ENCODE data around the gene MLF2. TPM values are rescaled to one million over a fixed set of nuclear protein-coding genes. Genes with fewer than 3 reads are reported as not detected.

The MLF2 gene
- total RNA-seq, 4 donors from 2014 or later, result 105 to 181 (median 165) TPM

DNA sequence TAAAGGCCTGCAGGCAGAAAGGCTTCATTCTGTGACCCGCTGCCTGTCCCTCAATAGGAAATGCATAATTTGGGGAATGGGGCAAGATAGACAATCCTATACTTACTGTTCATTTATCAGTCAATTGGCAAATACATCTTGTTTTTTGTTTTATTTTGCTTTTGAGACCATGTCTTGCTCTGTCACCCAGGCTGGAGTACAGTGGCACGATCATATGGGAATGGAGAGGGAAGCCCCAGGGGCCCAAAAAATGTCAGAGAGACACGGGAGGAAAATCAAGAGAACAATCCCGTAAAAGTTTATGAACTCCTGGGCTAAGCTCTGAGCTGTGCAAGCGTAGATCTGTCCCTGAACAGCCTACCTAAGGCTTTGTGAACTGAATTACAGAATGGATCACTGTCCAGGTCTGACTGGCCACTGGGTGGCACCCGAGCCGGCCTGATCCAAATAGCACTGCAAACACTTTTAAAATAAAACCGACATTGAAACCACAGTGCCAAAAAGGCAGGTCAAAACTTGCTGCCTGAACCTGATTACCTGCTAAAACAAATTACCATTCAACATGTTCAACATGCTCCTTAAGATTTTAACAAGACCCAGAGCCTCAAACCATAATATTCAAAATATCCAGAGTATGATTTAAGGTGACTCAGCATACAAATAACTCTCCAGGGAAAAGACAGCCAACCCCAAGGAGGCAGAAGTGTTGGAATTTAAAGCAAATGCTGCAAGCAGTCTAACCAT lies 17.3 kb downstream of the MLF2 start:
- TF ChIP-seq POLR2A (IDR thresholded peaks at IDR 0.05), result no peak
- TF ChIP-seq, protein P1, sequence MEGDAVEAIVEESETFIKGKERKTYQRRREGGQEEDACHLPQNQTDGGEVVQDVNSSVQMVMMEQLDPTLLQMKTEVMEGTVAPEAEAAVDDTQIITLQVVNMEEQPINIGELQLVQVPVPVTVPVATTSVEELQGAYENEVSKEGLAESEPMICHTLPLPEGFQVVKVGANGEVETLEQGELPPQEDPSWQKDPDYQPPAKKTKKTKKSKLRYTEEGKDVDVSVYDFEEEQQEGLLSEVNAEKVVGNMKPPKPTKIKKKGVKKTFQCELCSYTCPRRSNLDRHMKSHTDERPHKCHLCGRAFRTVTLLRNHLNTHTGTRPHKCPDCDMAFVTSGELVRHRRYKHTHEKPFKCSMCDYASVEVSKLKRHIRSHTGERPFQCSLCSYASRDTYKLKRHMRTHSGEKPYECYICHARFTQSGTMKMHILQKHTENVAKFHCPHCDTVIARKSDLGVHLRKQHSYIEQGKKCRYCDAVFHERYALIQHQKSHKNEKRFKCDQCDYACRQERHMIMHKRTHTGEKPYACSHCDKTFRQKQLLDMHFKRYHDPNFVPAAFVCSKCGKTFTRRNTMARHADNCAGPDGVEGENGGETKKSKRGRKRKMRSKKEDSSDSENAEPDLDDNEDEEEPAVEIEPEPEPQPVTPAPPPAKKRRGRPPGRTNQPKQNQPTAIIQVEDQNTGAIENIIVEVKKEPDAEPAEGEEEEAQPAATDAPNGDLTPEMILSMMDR (IDR thresholded peaks at IDR 0.05 in 4 of 5, conservative IDR thresholded peaks at IDR 0.05 in 1 of 5), result peak; percentile 59 to 78 (median 70)
- in situ Hi-C loops (cut with MboI; ENCODE audit: low sequenced_read_pairs in 4 of 4), result loop anchor here in 1 of 4 donors (5.0 to 10.0 kb wide), 2 partner anchors 47 to 109 kb away; partner anchors contain the start of gene GNB3
- H3K4me1 ChIP-seq, result peaks cover 0 to 9% of the 10 kb centered on the region in 2 donors
- intact Hi-C loops (cut with DNase I; ENCODE audit: low total_unique reads), result loop anchor here (1.0 to 5.0 kb wide), 3 partner anchors 18 to 92 kb away; partner anchors contain the start of genes MLF2 and P3H3
- H3K27me3 ChIP-seq, result no peaks in the 10 kb centered on the region
- no peak overlapping the region for H3K4me3 ChIP-seq
- H3K27ac ChIP-seq, result peak overlapping the region; percentile 66 to 76 (median 72)
- H3K9me3 ChIP-seq, result no peaks in the 10 kb centered on the region
- peak; percentile 94 to 95 for ATAC-seq
- DNase-seq, result peak; percentile 43 to 72
- peaks cover 0 to 19% of the 10 kb centered on the region in 2 donors for H3K36me3 ChIP-seq

DNA sequence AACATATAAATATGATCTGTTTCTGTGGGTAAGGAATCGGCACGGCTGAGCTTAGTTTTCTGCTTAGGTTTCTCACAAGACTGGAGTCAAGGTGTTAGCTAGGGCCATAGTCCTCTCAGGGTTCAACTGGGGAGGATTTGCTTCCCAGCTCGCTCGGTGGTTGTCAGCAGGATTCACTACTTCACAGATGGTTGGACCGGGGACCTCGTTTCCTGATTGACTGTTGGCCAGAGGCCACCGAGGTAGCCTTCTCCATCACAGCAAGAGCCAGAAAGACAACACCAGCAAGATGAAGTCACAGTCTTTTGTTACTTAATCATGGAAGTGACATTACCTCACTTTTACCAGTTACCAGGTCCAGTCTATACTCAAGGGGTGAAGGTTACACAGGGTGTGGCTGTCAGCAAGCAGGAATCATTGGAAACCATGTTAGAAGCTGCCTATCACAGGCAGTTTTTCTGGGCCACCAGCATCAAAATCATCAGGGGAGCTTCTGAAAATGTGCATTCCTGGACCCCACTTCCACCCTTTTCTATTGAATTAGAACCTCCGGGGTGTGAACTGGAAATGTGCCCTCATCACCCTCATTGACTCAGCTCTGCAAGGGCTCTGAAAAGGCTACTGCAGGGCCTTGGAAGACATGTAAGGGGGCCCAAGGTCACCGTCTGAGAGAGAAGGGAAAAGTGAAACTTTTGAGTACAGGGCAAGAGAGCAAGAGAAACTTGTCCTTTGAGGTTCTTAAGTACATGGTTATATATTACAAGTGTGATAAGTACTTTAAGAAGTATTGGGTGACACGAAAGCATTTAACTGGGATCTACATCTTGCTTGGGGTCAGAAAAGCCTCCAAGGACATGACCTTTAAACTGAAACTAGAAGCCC lies 18.2 kb downstream of the MLF2 start:
- intact Hi-C loops (cut with DNase I; ENCODE audit: low total_unique reads), result loop anchor here (1.0 to 5.0 kb wide), 3 partner anchors 19 to 93 kb away; partner anchors contain the start of genes MLF2 and P3H3
- Histone ChIP-seq H3K27ac (peak overlapping the region in 3 of 4 donors; percentile 69 to 76 (median 76)), H3K9me3 (no peaks in the 10 kb centered on the region), H3K4me1 (peaks cover 0 to 9% of the 10 kb centered on the region in 2 donors), H3K27me3 (no peaks in the 10 kb centered on the region), H3K36me3 (peaks cover 0 to 28% of the 10 kb centered on the region in 2 donors), H3K4me3 (no peak overlapping the region)
- ATAC-seq, result no peak
- TF ChIP-seq, protein P1 (IDR thresholded peaks at IDR 0.05 in 4 of 5, conservative IDR thresholded peaks at IDR 0.05 in 1 of 5), result no peak
- TF ChIP-seq POLR2A (IDR thresholded peaks at IDR 0.05), result no peak
- DNase-seq, result no peak
- in situ Hi-C loops (cut with MboI; ENCODE audit: low sequenced_read_pairs in 4 of 4), result loop anchor here in 1 of 4 donors (5.0 to 10.0 kb wide), 2 partner anchors 48 to 110 kb away; partner anchors contain the start of gene GNB3

DNA sequence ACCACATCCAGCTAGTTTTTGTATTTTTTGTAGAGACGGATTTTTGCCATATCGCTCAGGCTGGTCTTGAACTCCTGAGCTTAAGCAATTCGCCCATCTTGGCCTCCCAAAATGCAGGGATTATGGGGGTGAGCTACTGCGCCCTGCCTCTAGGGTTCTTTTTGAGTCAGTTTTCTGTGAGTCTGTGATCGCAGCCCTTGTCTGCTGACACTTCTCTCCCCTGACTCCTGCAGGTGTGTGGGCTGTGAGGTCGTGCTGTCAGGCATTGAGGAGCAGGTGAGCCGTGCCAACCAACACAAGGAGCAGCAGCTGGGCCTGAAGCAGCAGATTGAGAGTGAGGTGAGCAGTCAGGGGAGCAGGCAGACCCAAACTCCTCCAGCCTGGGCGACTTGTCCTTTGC lies 22.8 kb downstream of the MLF2 start:
- Histone ChIP-seq H3K4me1 (no peaks in the 10 kb centered on the region), H3K4me3 (no peak overlapping the region), H3K36me3 (peaks cover 2 to 56% of the 10 kb centered on the region in 2 donors), H3K9me3 (no peaks in the 10 kb centered on the region), H3K27ac (no peak overlapping the region), H3K27me3 (no peaks in the 10 kb centered on the region)
- ATAC-seq (no peak), DNase-seq (no peak)
- intact Hi-C loops (cut with DNase I; ENCODE audit: low total_unique reads) (no loop called here), in situ Hi-C loops (cut with MboI; ENCODE audit: low sequenced_read_pairs in 4 of 4) (loop anchor here in 1 of 4 donors (10.0 kb wide), 1 partner anchor 115 kb away; the partner anchor contains the start of gene GNB3)
- TF ChIP-seq, protein P1 (IDR thresholded peaks at IDR 0.05 in 4 of 5, conservative IDR thresholded peaks at IDR 0.05 in 1 of 5), result no peak
- no peak for TF ChIP-seq POLR2A (IDR thresholded peaks at IDR 0.05)

DNA sequence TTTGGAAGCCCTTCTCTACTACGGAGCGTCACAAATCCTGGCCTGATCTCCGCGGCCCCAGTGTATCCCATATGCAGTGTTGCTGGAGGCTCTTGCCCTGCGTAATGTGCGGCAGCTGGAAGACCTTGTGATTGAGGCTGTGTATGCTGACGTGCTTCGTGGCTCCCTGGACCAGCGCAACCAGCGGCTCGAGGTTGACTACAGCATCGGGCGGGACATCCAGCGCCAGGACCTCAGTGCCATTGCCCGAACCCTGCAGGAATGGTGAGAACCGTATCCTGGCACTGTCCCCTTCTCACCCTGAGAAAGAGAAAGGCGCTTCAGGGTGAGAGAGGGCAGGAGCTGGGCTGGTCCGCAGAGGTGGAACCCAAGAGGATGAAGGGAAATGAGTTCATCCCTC lies 23.8 kb downstream of the MLF2 start:
- no peak for TF ChIP-seq POLR2A (IDR thresholded peaks at IDR 0.05)
- TF ChIP-seq, protein P1 (IDR thresholded peaks at IDR 0.05 in 4 of 5, conservative IDR thresholded peaks at IDR 0.05 in 1 of 5), result no peak
- no peak for DNase-seq
- intact Hi-C loops (cut with DNase I; ENCODE audit: low total_unique reads), result no loop called here
- Histone ChIP-seq H3K4me1 (peaks cover 6 to 9% of the 10 kb centered on the region in 2 donors), H3K27me3 (no peaks in the 10 kb centered on the region), H3K9me3 (no peaks in the 10 kb centered on the region), H3K36me3 (peaks cover 2 to 57% of the 10 kb centered on the region in 2 donors), H3K4me3 (no peak overlapping the region), H3K27ac (no peak overlapping the region)
- ATAC-seq, result no peak
- in situ Hi-C loops (cut with MboI; ENCODE audit: low sequenced_read_pairs in 4 of 4), result loop anchor here in 1 of 4 donors (10.0 kb wide), 1 partner anchor 64 kb away; the partner anchor contains the start of gene ING4

Data from gastrocnemius medialis (tissue), 4 donors.